ENCODE data around the gene SMYD3.

The SMYD3 gene

GRCh38 chr1:246515390-246516005 is 8.4 kb upstream of the SMYD3 start:
- DNase-seq = no peak

DNA sequence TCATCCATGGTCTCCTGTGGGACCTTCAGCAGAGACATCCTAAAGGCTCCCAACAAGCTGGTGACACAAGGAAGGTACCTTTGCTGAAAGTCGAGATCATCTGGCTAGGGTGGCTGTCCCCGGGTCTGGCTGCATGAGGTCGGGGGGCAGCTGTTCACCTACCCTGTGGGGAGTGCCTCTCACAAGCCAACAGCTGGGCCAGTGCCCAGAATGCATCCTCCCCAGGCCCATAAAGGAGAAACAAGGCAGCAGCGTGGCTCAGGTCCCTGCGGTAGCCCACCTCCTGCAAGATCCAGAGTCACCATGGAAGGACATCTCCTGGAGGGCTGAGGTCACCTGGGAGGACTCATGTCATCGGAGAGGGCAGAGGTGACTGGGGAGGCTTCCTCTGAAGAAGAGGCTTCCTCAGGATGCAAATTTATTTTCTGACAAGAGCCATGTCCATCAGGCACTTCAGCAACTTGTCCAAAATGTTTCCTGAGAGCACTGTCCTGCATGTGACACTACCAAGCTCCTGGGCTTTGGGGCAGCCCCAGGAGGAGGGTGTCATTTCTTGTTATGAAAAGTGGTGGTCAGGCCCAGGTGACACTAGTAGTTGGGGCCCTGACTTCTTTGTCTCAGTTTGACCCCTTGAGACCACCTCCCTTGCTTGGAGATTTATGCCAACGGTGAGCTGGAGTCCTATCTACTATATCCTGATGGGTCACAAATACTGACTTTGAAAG is 6.7 kb upstream of the SMYD3 start:
- no peak for DNase-seq

- DNase-seq = no peak
Measured at GRCh38 chr1:246513041-246513440, 6.0 kb upstream of the SMYD3 start.

GRCh38 chr1:246512635-246513034 is 5.6 kb upstream of the SMYD3 start:
- no peak for DNase-seq

DNA sequence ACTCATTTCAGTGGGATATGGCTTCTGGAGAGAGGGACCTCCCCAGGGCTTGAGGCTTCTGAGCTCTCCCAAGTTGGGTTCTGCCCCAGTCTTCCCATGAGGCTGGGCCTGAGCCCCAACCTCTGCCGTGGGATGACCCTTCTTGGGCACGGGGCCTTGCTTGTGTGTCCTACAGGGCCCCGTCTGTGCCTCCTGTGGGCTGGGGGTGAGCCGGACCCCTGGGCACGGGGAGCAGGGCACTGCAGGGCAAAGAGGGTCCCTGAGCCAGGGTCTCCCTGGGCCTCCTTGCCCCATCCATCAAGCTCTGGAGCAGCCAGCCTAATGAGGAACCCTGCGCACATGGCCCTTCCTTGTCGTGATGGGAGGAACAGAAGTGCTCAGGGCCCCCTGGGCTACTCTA is 5.2 kb upstream of the SMYD3 start:
- no peak for DNase-seq

DNA sequence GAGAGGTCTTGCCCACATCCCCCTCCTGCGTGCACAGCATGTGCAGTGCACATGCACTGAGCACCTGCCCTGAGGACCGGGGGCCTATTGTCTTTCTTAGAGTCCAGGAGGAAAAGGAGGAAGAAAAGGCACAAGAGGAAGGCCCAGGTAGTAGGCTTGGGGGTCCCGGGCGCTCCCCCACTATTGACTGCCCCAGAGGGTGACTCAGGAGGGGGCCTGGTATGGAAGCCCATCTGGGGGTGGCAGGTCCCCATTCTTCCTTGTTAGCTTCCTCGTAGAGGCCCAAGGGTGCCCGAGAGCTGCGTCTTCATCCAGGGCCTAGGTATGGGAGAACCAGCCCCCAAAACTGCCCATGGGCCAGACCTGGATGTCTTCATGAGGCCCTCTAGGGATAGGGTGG is 4.1 kb upstream of the SMYD3 start:
- no peak for DNase-seq

- DNase-seq = no peak
Measured at GRCh38 chr1:246510147-246511030, 3.3 kb upstream of the SMYD3 start.

GRCh38 chr1:246508897-246509688 is 2.0 kb upstream of the SMYD3 start:
- DNase-seq = no peak

GRCh38 chr1:246506367-246506673 is 759 bp downstream of the SMYD3 start:
- DNase-seq = no peak

- DNase-seq = no peak
Measured at GRCh38 chr1:246503341-246503740, 3.7 kb downstream of the SMYD3 start.

DNA sequence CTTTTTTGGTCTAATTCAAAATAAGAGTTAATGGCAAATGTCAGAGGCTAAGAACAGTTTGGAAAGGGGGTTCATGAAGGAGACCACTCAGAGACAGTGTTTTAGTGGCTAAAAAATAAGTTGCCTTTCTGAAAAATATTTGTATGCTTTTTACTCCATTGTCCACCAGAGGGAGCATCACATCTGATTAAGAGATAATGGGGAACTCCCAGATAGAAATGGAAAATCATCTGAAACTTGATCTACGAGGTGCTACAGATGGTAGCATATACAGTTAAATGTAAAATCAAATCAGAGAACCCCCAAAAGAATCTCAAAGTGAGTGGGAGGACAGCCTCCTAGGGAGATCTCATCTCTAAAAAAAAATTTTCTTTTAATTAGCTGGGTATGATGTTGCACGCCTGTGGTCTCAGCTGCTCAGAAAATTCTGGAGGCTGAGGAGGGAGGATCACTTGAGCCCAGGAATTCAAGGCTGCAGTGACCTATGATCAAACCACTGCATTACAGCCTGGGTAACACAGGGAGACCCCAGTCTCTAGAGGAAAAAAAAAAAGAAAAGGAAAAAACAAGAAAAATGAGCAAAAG is 9.7 kb downstream of the SMYD3 start:
- DNase-seq = peak; percentile 75

DNA sequence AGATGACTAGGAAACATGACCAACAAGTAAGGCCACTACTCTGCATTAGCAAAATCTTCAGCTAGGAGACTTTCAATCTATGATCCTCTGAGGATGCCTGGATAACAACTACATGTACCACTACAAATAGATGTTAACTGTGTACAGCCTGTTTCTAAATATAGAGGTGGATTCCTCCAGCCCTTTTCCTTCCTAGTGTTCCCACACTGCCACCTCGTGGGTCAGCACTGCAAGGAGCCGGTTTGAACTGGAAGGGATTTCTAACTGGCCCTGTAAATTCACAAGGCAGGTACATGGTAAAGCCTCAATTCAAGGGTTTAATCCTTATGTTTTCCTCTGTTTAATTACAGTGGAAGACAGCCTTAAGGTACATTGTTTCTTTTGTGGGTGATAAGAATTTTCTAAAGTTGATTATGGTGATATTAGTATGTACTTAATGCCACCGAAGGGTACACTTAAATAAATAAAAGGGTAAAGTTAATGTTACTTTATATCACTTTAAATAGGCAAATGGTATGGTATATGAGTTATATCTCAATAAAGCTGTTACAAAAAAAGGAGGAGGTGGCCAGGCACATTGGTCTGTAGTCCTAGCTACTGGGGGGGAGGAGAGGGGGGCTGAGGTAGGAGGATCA is 14.4 kb downstream of the SMYD3 start:
- DNase-seq = peak; percentile 15

GRCh38 chr1:246491551-246492053 is 15.5 kb downstream of the SMYD3 start:
- DNase-seq = no peak

GRCh38 chr1:246488674-246489073 is 18.4 kb downstream of the SMYD3 start:
- DNase-seq = no peak

GRCh38 chr1:246483569-246483933 is 23.5 kb downstream of the SMYD3 start:
- DNase-seq = no peak

- DNase-seq = no peak
Measured at GRCh38 chr1:246482805-246483568, 24.1 kb downstream of the SMYD3 start.

DNA sequence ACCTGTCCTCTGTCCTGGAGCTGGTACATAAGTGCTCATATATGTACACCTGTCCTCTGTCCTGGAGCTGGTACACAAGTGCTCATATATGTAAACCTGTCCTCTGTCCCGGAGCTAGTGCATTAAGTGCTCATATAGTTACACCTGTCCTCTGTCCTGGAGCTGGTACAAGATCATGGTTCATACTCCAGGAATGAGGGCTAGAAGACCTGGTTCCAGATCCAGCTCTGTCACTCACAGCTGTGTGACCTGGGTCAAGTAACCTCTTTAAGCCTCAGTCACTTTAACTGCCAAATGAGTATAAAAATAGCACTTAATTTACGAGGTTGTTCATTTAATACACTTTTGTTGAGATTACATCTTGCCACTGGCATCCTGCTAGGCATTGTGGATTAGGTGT is 28.0 kb downstream of the SMYD3 start:
- DNase-seq = no peak

- no peak for DNase-seq
Measured at GRCh38 chr1:246477634-246478033, 29.4 kb downstream of the SMYD3 start.

GRCh38 chr1:246476771-246477170 is 30.3 kb downstream of the SMYD3 start:
- no peak for DNase-seq

GRCh38 chr1:246471688-246472087 is 35.4 kb downstream of the SMYD3 start:
- DNase-seq = no peak

GRCh38 chr1:246470585-246470984 is 36.5 kb downstream of the SMYD3 start:
- no peak for DNase-seq
